ENCODE results near the gene CCL28.
"Not testable (repeated sequence)": the region's sequence is repeated elsewhere in the genome, so short reads cannot be mapped to it uniquely, and the experiment has no call there.

Gene CCL28

DNA sequence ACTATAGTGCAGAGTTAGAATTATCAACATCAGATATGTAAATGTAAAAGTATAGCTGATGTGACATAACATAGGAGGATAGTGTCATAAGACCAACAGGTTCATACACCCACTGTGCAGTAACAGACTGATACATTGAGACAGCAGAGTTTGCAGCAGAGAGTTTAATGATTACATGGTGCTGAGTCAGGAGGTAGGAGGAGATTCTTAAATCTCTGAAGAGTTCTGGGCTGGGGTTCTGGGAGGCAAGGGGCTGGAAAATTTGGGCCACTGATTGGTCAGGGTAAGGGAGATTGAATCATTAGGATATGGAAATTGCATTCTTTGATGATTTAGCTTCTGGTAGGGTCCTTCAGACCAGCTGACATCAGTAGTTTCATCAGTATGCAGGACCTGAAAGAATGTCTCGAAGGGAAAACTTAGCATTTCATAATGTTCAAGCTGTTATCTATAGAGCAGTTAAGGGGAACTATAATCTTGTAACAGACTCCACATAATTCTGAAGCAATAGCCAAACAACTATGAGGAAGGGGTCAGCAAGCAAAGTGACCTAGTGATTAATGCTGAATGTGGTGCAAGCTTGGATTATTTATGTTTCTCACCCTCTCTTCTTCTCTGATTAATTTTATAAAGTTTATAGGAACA lies 35.6 kb downstream of the CCL28 start:
- Mint-ChIP-seq H3K27me3 (no peaks in the 10 kb centered on the region), H3K4me1 (ENCODE audit: low read depth) (no peaks in the 10 kb centered on the region), H3K9me3 (ENCODE audit: low read depth) (no peaks in the 10 kb centered on the region), H3K4me3 (no peak overlapping the region), H3K36me3 (peaks cover 19% of the 10 kb centered on the region), H3K27ac (no peak overlapping the region)

DNA sequence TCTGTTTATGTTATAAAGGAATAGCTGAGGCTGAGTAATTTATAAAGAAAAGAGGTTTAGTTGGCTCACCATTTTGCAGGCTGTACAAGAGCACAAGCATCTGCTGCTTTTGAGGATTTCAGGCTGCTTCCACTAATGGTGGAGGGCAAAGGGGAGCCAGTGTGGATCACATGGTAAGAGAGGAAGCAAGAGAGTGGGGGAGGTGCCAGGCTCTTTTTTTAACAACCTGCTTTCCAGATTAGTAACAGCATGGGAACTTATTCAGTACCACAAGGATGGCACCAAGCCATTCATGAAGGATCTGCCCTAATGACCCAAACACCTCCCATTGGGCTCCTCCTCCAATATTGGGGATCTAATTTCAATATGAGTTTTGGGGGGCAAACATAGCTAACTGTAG lies 40.4 kb downstream of the CCL28 start:
- H3K4me3 Mint-ChIP-seq = no peak overlapping the region
- H3K36me3 Mint-ChIP-seq = peaks cover 39% of the 10 kb centered on the region
- no peaks in the 10 kb centered on the region for H3K4me1 Mint-ChIP-seq (ENCODE audit: low read depth)
- no peaks in the 10 kb centered on the region for H3K27me3 Mint-ChIP-seq
- H3K27ac Mint-ChIP-seq = no peak overlapping the region
- no peaks in the 10 kb centered on the region for H3K9me3 Mint-ChIP-seq (ENCODE audit: low read depth)

DNA sequence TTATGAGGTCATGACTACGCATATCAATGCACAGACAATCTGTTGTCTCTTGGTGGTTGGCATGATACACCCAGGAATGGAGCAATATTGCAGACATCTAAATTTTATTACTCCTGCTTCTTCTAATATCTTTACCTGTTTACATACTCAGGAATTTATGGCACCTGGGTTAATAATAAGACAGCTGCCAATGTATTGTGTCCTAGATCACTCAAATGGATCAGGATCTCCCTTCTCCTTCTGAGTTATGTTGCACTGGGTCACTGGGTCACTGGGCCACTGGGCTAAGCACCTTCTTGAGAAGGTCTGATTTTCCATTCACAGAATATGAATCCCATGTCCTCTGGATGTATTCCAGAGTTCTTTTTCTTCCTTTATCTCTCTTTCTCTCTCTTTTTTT lies 41.8 kb downstream of the CCL28 start:
- peaks cover 6% of the 10 kb centered on the region for H3K9me3 Mint-ChIP-seq (ENCODE audit: low read depth)
- H3K36me3 Mint-ChIP-seq = peaks cover 35% of the 10 kb centered on the region
- H3K27me3 Mint-ChIP-seq = no peaks in the 10 kb centered on the region
- H3K4me1 Mint-ChIP-seq (ENCODE audit: low read depth) = no peaks in the 10 kb centered on the region
- no peak overlapping the region for H3K4me3 Mint-ChIP-seq
- H3K27ac Mint-ChIP-seq = no peak overlapping the region

DNA sequence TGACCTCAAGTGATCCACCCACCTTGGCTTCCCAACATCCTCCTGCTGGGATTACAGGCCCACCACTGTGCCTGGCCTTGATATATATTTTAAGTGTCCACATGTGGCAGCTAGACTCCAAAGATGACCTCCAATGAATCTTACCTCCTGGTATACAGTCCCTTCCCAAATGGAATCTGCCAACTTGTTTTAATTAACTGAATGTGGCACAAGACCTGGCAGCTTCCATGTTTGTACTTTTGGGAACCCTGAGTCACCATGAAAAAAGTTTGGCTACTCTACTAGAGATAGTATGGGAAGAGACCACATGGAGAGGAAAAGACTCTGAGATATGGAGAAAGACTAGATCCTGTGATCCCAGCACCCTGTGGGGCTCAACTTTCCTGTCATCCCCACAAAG lies 42.5 kb downstream of the CCL28 start:
- Mint-ChIP-seq H3K4me1 (ENCODE audit: low read depth) (no peaks in the 10 kb centered on the region), H3K9me3 (ENCODE audit: low read depth) (peaks cover 9% of the 10 kb centered on the region), H3K4me3 (no peak overlapping the region), H3K27me3 (no peaks in the 10 kb centered on the region), H3K27ac (no peak overlapping the region), H3K36me3 (peaks cover 37% of the 10 kb centered on the region)

DNA sequence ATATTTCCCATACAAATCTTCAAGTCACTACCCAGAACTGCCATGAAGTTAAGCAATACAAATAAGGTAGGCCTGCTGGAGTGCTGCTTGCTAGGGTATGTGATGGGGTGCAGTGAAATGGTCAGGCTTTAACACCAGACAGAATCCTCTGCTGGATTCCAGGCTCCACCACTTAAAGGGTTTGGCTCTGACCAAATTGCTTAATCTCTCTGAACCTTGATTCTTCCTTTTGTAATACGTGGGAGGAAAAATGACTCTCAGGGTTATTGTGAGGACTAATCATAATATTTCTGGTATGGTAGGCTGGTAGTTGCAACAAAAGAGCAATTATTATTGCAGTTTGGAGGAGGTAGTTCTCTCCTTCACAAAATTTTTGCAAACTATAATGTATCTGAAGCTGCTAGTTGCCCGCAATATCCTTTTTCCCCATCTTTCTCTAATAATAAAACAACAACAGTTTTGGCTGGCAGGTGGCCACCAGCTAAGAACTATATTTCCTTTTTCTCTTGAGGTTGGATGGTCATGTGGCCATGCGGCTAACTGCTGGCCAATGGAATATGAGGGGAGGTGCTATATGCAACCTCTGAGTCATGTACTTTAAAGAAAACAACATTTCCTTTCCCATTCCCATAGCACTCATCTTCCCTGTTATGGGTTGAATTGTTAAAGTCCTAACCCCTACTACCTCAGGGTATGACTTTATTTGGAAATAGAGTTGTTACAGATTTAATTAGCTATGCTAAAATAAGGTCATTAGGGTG lies 44.1 kb downstream of the CCL28 start:
- Mint-ChIP-seq H3K4me3 (no peak overlapping the region), H3K4me1 (ENCODE audit: low read depth) (no peaks in the 10 kb centered on the region), H3K9me3 (ENCODE audit: low read depth) (peaks cover 11% of the 10 kb centered on the region), H3K27ac (no peak overlapping the region), H3K27me3 (no peaks in the 10 kb centered on the region), H3K36me3 (peaks cover 34% of the 10 kb centered on the region)

DNA sequence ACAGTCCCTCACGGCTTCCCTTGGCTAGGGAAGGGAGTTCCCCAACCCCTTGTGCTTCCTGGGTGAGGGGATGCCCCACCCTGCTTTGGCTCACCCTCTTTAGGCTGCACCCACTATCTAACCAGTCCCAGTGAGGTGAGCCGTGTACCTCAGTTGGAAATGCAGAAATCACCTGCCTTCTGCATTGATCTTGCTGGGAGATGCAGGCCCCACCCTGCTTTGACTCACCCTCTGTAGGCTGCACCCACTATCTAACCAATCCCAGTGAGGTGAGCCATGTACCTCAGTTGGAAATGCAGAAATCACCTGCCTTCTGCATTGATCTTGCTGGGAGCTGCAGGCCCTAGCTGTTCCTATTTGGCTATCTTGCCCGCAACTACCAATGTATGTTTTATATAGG lies 44.7 kb downstream of the CCL28 start:
- Mint-ChIP-seq H3K27ac (no peak overlapping the region), H3K36me3 (peaks cover 34% of the 10 kb centered on the region), H3K9me3 (ENCODE audit: low read depth) (peaks cover 17% of the 10 kb centered on the region), H3K4me1 (ENCODE audit: low read depth) (no peaks in the 10 kb centered on the region), H3K4me3 (no peak overlapping the region), H3K27me3 (no peaks in the 10 kb centered on the region)

DNA sequence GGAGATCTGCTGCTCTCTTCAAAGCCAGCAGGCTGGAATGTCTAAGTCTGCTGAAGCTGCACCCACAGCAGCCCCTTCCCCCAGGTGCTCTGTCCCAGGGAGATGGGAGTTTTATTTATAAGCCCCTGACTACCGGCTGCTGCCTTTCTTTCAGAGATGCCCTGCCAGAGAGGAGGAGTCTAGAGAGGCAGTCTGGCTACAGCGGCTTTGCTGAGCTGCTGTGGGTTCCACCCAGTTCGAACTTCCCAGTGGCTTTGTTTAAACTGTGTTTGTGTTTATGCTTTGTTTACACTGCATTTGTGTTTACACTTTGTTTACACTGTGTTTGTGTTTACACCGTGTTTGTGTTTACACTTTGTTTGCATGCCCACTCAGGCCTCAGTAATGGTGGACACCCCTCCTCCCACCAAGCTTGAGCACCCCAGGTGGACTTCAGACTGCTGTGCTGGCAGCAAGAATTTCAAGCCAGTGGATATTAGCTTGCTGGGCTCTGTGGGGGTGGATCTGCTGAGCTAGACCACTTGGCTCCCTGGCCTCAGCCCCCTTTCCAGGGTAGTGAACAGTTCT lies 45.4 kb downstream of the CCL28 start:
- H3K27me3 Mint-ChIP-seq; H3K4me3 Mint-ChIP-seq; H3K4me1 Mint-ChIP-seq (ENCODE audit: low read depth); H3K27ac Mint-ChIP-seq: not testable (repeated sequence)
- Mint-ChIP-seq H3K9me3 (ENCODE audit: low read depth) (peaks cover 18% of the 10 kb centered on the region), H3K36me3 (peaks cover 31% of the 10 kb centered on the region)

DNA sequence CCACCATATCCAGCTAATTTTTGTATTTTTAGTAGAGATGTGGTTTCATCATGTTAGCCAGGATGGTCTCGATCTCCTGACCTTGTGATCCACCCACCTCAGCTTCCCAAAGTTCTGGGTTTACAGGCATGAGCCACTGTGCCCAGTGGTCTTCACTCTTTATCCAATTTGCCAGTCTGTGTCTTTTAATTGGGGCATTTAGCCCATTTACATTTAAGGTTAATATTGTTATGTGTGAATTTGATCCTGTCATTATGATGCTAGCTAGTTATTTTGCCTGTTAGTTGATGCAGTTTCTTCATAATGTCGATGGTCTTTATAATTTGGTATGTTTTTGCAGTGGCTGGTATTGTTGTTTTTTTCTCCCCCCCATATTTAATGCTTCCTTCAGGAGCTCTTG lies 47.0 kb downstream of the CCL28 start:
- H3K4me1 Mint-ChIP-seq (ENCODE audit: low read depth); H3K4me3 Mint-ChIP-seq; H3K27ac Mint-ChIP-seq; H3K27me3 Mint-ChIP-seq: not testable (repeated sequence)
- Mint-ChIP-seq H3K9me3 (ENCODE audit: low read depth) (peaks cover 24% of the 10 kb centered on the region), H3K36me3 (peaks cover 25% of the 10 kb centered on the region)

DNA sequence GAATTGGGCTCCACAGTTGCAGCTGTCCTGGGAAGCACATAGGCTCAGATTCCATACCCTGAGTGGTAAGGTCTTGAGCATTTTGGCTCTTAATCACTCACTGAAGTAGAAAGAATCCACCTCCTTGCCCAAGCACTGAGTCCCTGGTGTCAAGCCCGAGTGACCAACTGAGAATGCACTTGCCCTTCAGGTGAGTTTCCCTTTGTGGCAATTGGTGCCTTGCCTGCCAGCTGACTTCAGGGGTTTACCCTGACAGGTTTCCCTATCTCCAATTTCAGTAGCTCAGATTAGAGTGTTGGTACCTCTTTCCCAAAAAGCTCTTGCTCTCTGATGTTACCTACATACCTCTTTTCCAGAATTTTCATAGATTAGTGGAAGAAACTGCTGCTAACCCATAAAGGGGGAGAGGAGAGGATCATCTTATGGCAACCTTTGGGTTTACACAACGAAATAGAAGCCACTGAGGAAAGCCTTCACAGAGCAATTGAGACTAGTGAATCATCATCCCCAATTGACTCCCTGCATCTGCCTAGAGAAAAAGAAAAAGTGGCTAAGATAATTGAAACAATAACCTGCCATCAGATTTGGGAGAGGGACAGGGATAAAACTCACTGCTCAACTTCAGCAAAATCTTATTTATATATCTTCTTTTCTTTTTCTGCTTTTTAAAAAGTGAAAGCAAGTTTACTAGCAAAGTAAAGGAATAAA lies 48.6 kb downstream of the CCL28 start:
- Mint-ChIP-seq H3K4me3 (no peak overlapping the region), H3K4me1 (ENCODE audit: low read depth) (no peaks in the 10 kb centered on the region), H3K27me3 (no peaks in the 10 kb centered on the region), H3K27ac (no peak overlapping the region), H3K36me3 (peaks cover 23% of the 10 kb centered on the region), H3K9me3 (ENCODE audit: low read depth) (peaks cover 34% of the 10 kb centered on the region)

DNA sequence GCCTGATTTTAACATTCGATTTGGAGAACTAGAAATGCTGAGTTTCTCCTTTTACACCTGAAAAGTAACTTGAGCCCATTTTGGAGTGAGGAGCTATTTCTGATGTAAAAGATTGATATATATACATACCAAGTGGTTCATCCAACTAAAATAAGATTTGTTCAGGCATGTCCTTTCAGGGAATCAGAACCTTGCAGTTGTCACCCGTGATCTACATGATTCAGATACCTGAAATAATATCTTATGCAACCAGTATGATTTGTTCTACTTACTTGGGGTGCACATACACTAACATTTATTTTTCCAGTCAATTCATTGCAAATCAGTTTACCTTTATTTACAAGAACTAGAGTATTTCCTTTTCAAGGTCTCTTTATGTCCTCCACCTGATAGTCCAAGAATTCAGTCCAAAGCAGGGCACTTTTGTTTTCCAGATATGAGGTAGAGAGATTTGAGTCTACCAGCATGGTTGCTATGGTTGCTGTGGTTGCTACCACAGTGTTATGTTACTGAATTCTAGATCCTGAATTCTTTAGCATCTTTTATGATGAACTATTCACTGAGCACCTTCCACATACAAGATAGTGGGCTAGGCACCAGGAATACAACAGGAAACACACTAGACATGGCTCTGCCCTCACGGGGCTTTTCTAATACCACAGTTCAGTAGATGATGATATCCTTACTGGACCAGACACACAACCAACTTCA lies 49.3 kb downstream of the CCL28 start:
- H3K4me3 Mint-ChIP-seq = no peak overlapping the region
- no peaks in the 10 kb centered on the region for H3K4me1 Mint-ChIP-seq (ENCODE audit: low read depth)
- H3K27me3 Mint-ChIP-seq = no peaks in the 10 kb centered on the region
- H3K36me3 Mint-ChIP-seq = peaks cover 17% of the 10 kb centered on the region
- H3K27ac Mint-ChIP-seq = no peak overlapping the region
- H3K9me3 Mint-ChIP-seq (ENCODE audit: low read depth) = peaks cover 34% of the 10 kb centered on the region

DNA sequence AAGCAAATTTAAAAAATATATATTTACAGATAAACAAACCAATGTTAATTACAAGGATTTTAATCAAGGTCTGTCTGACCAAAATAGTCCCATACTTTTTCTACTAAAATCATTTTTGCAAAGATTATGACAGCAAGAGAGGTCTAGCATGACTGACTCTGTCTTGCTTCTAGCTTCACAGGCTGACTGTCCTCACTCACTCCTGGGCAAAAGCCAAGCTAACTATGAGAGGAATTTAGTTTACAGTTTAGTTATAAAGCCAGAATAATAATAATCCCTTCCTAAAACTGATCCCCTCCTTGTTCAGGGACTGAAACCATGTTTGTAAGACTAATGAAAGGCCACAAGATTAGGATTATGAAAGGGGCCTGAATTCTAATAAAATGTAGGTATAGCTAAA lies 53.5 kb downstream of the CCL28 start:
- Mint-ChIP-seq H3K4me3 (no peak overlapping the region), H3K4me1 (ENCODE audit: low read depth) (no peaks in the 10 kb centered on the region), H3K27ac (no peak overlapping the region), H3K36me3 (peaks cover 7% of the 10 kb centered on the region), H3K27me3 (peaks cover 6% of the 10 kb centered on the region), H3K9me3 (ENCODE audit: low read depth) (peaks cover 30% of the 10 kb centered on the region)

DNA sequence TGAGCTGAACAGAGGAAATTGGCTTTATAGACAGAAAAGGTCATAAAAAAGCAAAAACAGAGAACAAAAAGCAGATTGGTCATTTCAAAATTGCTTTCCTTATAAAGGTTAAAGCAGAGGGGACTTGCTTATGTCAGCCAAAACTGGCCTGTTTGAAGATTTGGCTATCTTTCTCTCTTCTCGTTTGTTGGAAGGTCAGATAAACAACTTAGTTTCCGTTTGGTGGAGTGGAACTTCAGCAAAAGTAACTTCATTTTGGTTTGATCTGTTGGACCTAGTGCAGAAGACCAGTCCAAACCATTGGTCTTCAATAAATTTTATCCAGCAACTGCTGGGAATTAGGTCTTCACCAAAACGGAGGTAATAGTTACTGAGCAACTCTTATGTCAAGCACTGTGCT lies 53.9 kb downstream of the CCL28 start:
- peaks cover 6% of the 10 kb centered on the region for H3K27me3 Mint-ChIP-seq
- peaks cover 7% of the 10 kb centered on the region for H3K36me3 Mint-ChIP-seq
- no peaks in the 10 kb centered on the region for H3K4me1 Mint-ChIP-seq (ENCODE audit: low read depth)
- no peak overlapping the region for H3K4me3 Mint-ChIP-seq
- H3K27ac Mint-ChIP-seq = no peak overlapping the region
- H3K9me3 Mint-ChIP-seq (ENCODE audit: low read depth) = peaks cover 30% of the 10 kb centered on the region

DNA sequence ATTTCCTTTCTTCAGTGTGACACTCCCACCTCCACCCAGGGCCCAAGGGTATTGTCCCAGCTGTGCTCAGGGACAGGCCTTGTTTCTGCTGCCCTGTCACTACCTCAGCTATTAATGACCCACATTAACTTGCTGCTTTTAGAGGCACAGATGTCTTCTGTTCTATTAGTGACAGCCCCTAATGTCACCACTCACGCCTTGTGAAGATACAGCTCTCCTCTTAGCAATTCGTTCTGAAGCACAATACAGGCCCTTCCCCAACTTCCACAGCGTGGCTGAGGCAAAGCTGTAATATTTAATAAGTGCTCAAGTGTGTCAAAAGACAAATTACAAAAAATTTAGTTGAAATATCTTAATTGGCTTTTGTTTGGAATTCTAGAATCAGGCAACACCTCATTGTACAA lies 54.3 kb downstream of the CCL28 start:
- Mint-ChIP-seq H3K27me3 (peaks cover 6% of the 10 kb centered on the region), H3K27ac (no peak overlapping the region), H3K9me3 (ENCODE audit: low read depth) (peaks cover 26% of the 10 kb centered on the region), H3K4me3 (no peak overlapping the region), H3K36me3 (peaks cover 7% of the 10 kb centered on the region), H3K4me1 (ENCODE audit: low read depth) (no peaks in the 10 kb centered on the region)

DNA sequence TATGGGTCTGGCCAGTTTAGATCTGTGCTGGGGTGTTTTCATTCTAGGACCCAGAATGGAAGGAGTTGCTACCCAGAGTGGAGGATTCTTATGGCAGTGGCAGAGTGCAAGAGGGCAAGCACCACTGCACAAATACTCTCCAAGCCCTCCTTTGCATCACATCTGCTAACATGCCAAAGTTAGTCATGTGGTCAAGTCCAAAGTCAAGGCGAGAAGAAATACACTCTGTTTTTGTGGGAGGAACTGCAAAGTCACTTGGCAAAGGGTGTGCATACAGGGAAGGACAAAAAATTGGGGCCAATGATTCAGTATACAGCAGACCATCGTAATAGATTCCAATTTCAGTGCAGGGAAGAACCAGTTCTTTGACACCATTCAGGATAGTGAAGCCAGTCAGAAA lies 55.1 kb downstream of the CCL28 start:
- H3K36me3 Mint-ChIP-seq = peaks cover 7% of the 10 kb centered on the region
- H3K4me1 Mint-ChIP-seq (ENCODE audit: low read depth) = no peaks in the 10 kb centered on the region
- H3K9me3 Mint-ChIP-seq (ENCODE audit: low read depth) = peaks cover 22% of the 10 kb centered on the region
- H3K27ac Mint-ChIP-seq = no peak overlapping the region
- H3K4me3 Mint-ChIP-seq = no peak overlapping the region
- H3K27me3 Mint-ChIP-seq = peaks cover 6% of the 10 kb centered on the region

DNA sequence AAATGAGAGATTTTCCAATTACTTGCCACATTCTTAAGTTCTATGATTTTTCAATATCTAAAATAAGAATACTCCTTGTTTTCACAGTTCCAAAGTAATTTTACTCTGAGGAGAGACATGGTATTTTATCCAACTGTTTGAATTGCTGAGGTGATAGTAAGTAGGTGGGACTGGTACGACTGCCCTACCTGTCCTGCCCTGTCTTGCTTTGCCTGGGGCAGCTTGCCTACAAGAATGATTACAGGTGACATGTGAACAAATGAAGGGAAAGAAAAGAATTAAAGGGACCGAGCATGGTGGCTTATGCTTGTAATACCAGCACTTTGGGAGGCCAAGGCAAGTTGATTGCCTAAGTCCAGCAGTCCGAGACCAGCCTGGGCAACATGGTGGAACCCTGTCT lies 57.4 kb downstream of the CCL28 start:
- H3K27ac Mint-ChIP-seq = no peak overlapping the region
- H3K4me1 Mint-ChIP-seq (ENCODE audit: low read depth) = no peaks in the 10 kb centered on the region
- H3K27me3 Mint-ChIP-seq = peaks cover 7% of the 10 kb centered on the region
- peaks cover 14% of the 10 kb centered on the region for H3K9me3 Mint-ChIP-seq (ENCODE audit: low read depth)
- peaks cover 5% of the 10 kb centered on the region for H3K36me3 Mint-ChIP-seq
- no peak overlapping the region for H3K4me3 Mint-ChIP-seq

Measured in activated naive CD8-positive, alpha-beta T cell (primary cell).